Measurements from ENCODE around the gene SPTSSB.

- TF ChIP-seq POLR2A (IDR thresholded peaks at IDR 0.05; ENCODE audit: low read depth, low read length) (no peak), POLR2AphosphoS5 (IDR thresholded peaks at IDR 0.05; ENCODE audit: low read depth, low read length) (no peak), TAF1 (IDR thresholded peaks at IDR 0.05; ENCODE audit: borderline replicate concordance, low read depth, low read length) (no peak)
These were observed 12.8 kb downstream of the SPTSSB start for GRCh38 chr3:161358488-161358887.
